ENCODE results near the gene POLG. TPM values are rescaled to one million over a fixed set of nuclear protein-coding genes. Genes with fewer than 3 reads are reported as not detected.
A peak's percentile ranks its signal among the peaks of the same experiment; 100 is the strongest.

POLG gene
- polyA plus RNA-seq, 2 of the 4 experiments (the other 2 are of a cell fraction) = 24.1 to 50.2 TPM

- TF ChIP-seq CTCF (IDR thresholded peaks at IDR 0.05) = peak; percentile 100
- peak; percentile 93 to 99 for TF ChIP-seq RAD21 (conservative IDR thresholded peaks at IDR 0.05 in 1 of 2, IDR thresholded peaks at IDR 0.05 in 1 of 2)
Measured at GRCh38 chr15:89358755-89359439, 24.3 kb upstream of the POLG start (continued).

GRCh38 chr15:89358435-89358754 lies 23.8 kb upstream of the POLG start:
- DNase-seq (ENCODE audit: low read depth in 1 of 2, low spot score in 1 of 2) (peak in 1 of 2 experiments; percentile 85), ATAC-seq (peak; percentile 5 to 20; a peak in 4 of 6 replicates), FAIRE-seq (no peak)
- 6% methylated on average over 15 of the region's 16 CpGs for WGBS (ENCODE audit: missing lambda C conversion rate)
- Histone ChIP-seq H3K4me3 (peak overlapping the region; percentile 35), H3K4me2 (peak overlapping the region; percentile 65), H3K27ac (peak overlapping the region in 1 of 2 experiments; percentile 80; a peak in 2 of 6 replicates), H3K4me1 (peaks cover 28% of the 10 kb centered on the region), H3K9me3 (no peaks in the 10 kb centered on the region)
- no peak for TF ChIP-seq RCOR1 (IDR thresholded peaks at IDR 0.05; ENCODE audit: low read depth, low read length)
- 0 out of 2 replicates have a peak, but pooled peaks have one; percentile 10 for TF ChIP-seq ZC3H11A (IDR thresholded peaks at IDR 0.05)
- no peak for TF ChIP-seq CBX8 (IDR thresholded peaks at IDR 0.05)
- no peak for TF ChIP-seq HMGXB4 (CRISPR knock-in tag; IDR thresholded peaks at IDR 0.05; ENCODE audit: borderline replicate concordance)
- CTCF ChIA-PET = interaction anchor here (0.6 to 19.6 kb wide), 81 partner anchors 9 to 1289 kb away, joined by 3 to 593 read pairs (median 5); partner anchors contain the start of gene POLG
- POLR2A ChIA-PET = interaction anchor here (0.7 to 1.8 kb wide), 3 partner anchors 41 to 114 kb away, joined by 4 to 6 read pairs (median 5); no protein-coding TSS in a partner anchor

GRCh38 chr15:89356634-89357298 lies 22.1 kb upstream of the POLG start:
- H3K4me3 ChIP-seq = no peak overlapping the region
- DNase-seq (ENCODE audit: low read depth in 1 of 2, low spot score in 1 of 2) (peak; percentile 60 to 67), ATAC-seq (peak; percentile 21 to 37; a peak in 4 of 6 replicates), FAIRE-seq (peak; percentile 82)
- H3K4me2 ChIP-seq = 0 out of 3 replicates have a peak overlapping the region, but pooled peaks have one; percentile 7
- WGBS (ENCODE audit: missing lambda C conversion rate) = 14% methylated on average over 13 of the region's 13 CpGs
- CTCF ChIA-PET = interaction anchor here (0.8 to 19.6 kb wide), 26 partner anchors 11 to 362 kb away, joined by 3 to 593 read pairs (median 36); partner anchors contain the start of gene POLG
- TF ChIP-seq CTCF (IDR thresholded peaks at IDR 0.05) (peak; percentile 76), MAZ (IDR thresholded peaks at IDR 0.05; ENCODE audit: borderline replicate concordance, low read depth, low read length) (no peak), CHD4 (IDR thresholded peaks at IDR 0.05; ENCODE audit: borderline replicate concordance) (no peak), CEBPB (IDR thresholded peaks at IDR 0.05) (no peak), JUNB (IDR thresholded peaks at IDR 0.05) (no peak), POLR2A (IDR thresholded peaks at IDR 0.05; ENCODE audit: low read length) (no peak), MAX (IDR thresholded peaks at IDR 0.05) (0 out of 2 replicates have a peak, but pooled peaks have one; percentile 37), USF2 (IDR thresholded peaks at IDR 0.05) (0 out of 2 replicates have a peak, but pooled peaks have one; percentile 28), ZC3H11A (IDR thresholded peaks at IDR 0.05) (no peak), RAD21 (conservative IDR thresholded peaks at IDR 0.05 in 1 of 2, IDR thresholded peaks at IDR 0.05 in 1 of 2) (peak; percentile 44 to 56; a peak in 4 of 5 replicates), NPAS2 (CRISPR knock-in tag; IDR thresholded peaks at IDR 0.05; ENCODE audit: borderline replicate concordance) (no peak), RARB (CRISPR knock-in tag; IDR thresholded peaks at IDR 0.05) (no peak), SMC3 (IDR thresholded peaks at IDR 0.05) (peak; percentile 63), ELK1 (IDR thresholded peaks at IDR 0.05; ENCODE audit: low read depth, low read length) (no peak)
- H3K27ac ChIP-seq = no peak overlapping the region
- no peaks in the 10 kb centered on the region for H3K9me3 ChIP-seq
- POLR2A ChIA-PET = no interaction called here
- H3K4me1 ChIP-seq = peaks cover 17% of the 10 kb centered on the region
